Cardiac muscle cell (in vitro differentiated cells and primary cell): Measurements from ENCODE around the gene TUG1. TPM values are rescaled to one million over a fixed set of nuclear protein-coding genes. Genes with fewer than 3 reads are reported as not detected.

Experiments used
- DNase-seq, 2 donors: peaks; one replicate each; pipeline versions ENCODE4 v3.0.0 to v3.0.0-alpha.2; 2010 to 2017; ENCODE audit warnings: low read depth in 1 of 2, low spot score in 1 of 2
- H3K27ac ChIP-seq: fragments of 200-600 bp; sonication (generic); 2 replicates; pipeline ENCODE4 v1.5.1; 2016
- H3K27me3 ChIP-seq: fragments of 200-600 bp; sonication (generic); 2 replicates; pipeline ENCODE4 v1.6.0; 2016; ENCODE audit warnings: control low read depth
- H3K36me3 ChIP-seq: fragments of 200-600 bp; sonication (generic); 2 replicates; pipeline ENCODE4 v1.5.1; 2016; ENCODE audit warnings: control low read depth
- H3K4me1 ChIP-seq: fragments of 200-600 bp; sonication (generic); 2 replicates; pipeline ENCODE4 v1.8.1; 2017; ENCODE audit warnings: low read depth, mild to moderate bottlenecking, mixed run types
- H3K4me3 ChIP-seq: fragments of 200-600 bp; sonication (generic); 2 replicates; pipeline ENCODE4 v1.5.1; 2016; ENCODE audit warnings: mild to moderate bottlenecking
- H3K9me3 ChIP-seq: fragments of 200-600 bp; sonication (generic); 2 replicates; pipeline ENCODE4 v1.5.1; 2017; ENCODE audit warnings: low read depth, mild to moderate bottlenecking, control low read depth
- polyA plus RNA-seq: library from polyadenylated mRNA; unstranded; fragments of >200 nt; fragmentation: Nextera tagmentation; extraction: Ambion mirVana; gene quantifications from 2 replicates; pipeline ENCODE4 v1.2.1, GENCODE V29; 2016
- total RNA-seq: library from RNA; depleted of rRNA; stranded (reverse); fragments of >200 nt; gene quantifications from 2 replicates; pipeline ENCODE4 v1.2.3, GENCODE V29; 2016
- TF ChIP-seq, protein P1 (sequence below): IDR thresholded peaks from 2 replicates; pipeline ENCODE4 v1.5.1; 2012; ENCODE audit warnings: low read depth, mild to moderate bottlenecking, low read length

Gene TUG1
- 54.9 and 85.5 TPM in 2 replicates for total RNA-seq
- polyA plus RNA-seq = 58.9 and 75.9 TPM in 2 replicates

GRCh38 chr22:30968924-30969531 lies at the start of gene TUG1:
TUG1 (plus strand) TSS chr22:30969265.
- Histone ChIP-seq H3K27ac (peak within 1 kb of the TSS; percentile 100), H3K36me3 (peaks cover 17% of the 10 kb centered on the region), H3K4me1 (peaks cover 20% of the 10 kb centered on the region), H3K9me3 (no peaks in the 10 kb centered on the region), H3K27me3 (no peaks in the 10 kb centered on the region), H3K4me3 (peak within 1 kb of the TSS; percentile 81)
- TF ChIP-seq, protein P1, sequence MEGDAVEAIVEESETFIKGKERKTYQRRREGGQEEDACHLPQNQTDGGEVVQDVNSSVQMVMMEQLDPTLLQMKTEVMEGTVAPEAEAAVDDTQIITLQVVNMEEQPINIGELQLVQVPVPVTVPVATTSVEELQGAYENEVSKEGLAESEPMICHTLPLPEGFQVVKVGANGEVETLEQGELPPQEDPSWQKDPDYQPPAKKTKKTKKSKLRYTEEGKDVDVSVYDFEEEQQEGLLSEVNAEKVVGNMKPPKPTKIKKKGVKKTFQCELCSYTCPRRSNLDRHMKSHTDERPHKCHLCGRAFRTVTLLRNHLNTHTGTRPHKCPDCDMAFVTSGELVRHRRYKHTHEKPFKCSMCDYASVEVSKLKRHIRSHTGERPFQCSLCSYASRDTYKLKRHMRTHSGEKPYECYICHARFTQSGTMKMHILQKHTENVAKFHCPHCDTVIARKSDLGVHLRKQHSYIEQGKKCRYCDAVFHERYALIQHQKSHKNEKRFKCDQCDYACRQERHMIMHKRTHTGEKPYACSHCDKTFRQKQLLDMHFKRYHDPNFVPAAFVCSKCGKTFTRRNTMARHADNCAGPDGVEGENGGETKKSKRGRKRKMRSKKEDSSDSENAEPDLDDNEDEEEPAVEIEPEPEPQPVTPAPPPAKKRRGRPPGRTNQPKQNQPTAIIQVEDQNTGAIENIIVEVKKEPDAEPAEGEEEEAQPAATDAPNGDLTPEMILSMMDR = no peak
- peak; percentile 98 to 99 for DNase-seq

GRCh38 chr22:30919973-30920372 lies 49.1 kb upstream of the TUG1 start:
- Histone ChIP-seq H3K27ac (no peak overlapping the region), H3K27me3 (no peaks in the 10 kb centered on the region), H3K36me3 (peaks cover 2% of the 10 kb centered on the region), H3K4me3 (no peak overlapping the region), H3K4me1 (no peaks in the 10 kb centered on the region), H3K9me3 (no peaks in the 10 kb centered on the region)
- TF ChIP-seq, protein P1 = no peak
- no peak for DNase-seq

GRCh38 chr22:30920407-30920806 lies 48.7 kb upstream of the TUG1 start:
- TF ChIP-seq, protein P1 = peak; percentile 91
- H3K36me3 ChIP-seq = peaks cover 2% of the 10 kb centered on the region

GRCh38 chr22:30921108-30921507 lies 48.0 kb upstream of the TUG1 start:
- TF ChIP-seq, protein P1 = no peak

More at GRCh38 chr22:30920407-30920806, 48.7 kb upstream of the TUG1 start:
- H3K27me3 ChIP-seq = no peaks in the 10 kb centered on the region
- H3K27ac ChIP-seq = no peak overlapping the region
- H3K9me3 ChIP-seq = no peaks in the 10 kb centered on the region
- H3K4me1 ChIP-seq = no peaks in the 10 kb centered on the region
- peak; percentile 79 to 81 for DNase-seq
- H3K4me3 ChIP-seq = no peak overlapping the region

DNA sequence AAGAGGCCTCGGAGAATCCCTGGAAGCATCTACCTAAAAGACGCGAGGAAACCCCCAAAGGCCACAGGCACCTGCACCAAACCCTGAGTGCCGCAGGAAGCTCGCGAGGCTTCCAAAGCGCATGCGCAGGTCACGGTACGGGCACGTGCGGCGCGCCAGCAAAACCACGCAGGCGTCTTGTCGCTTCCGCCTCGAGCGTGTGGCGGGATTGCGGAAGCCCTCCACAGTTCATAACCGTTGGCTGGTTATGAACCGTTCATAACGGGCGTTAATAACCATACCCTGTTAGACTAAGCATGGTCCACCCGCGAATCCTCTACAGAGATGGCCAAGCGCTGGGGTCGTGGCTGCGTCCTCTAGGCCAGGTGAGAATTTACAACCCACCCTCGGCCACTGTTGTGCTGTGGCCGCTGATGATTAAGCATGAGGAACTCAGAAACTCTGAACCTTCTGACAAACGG lies 46.9 kb upstream of the TUG1 start:
- Histone ChIP-seq H3K4me3 (no peak overlapping the region), H3K27ac (no peak overlapping the region), H3K9me3 (no peaks in the 10 kb centered on the region), H3K4me1 (no peaks in the 10 kb centered on the region), H3K27me3 (no peaks in the 10 kb centered on the region), H3K36me3 (peaks cover 9% of the 10 kb centered on the region)
- peak in 1 of 2 donors; percentile 76 for DNase-seq
- TF ChIP-seq, protein P1 = no peak

More at GRCh38 chr22:30921108-30921507, 48.0 kb upstream of the TUG1 start:
- Histone ChIP-seq H3K27me3 (no peaks in the 10 kb centered on the region), H3K4me1 (no peaks in the 10 kb centered on the region), H3K4me3 (no peak overlapping the region), H3K9me3 (no peaks in the 10 kb centered on the region), H3K36me3 (peaks cover 2% of the 10 kb centered on the region), H3K27ac (no peak overlapping the region)
- DNase-seq = no peak
